Prostate gland (tissue), 2 donors: ENCODE measurements around the gene SPINK14. TPM values are rescaled to one million over a fixed set of nuclear protein-coding genes. Genes with fewer than 3 reads are reported as not detected.

Experiments used
- DNase-seq: peaks from one replicate; pipeline ENCODE4 v3.0.0-alpha.2; 2019; ENCODE audit warnings: low spot score
- H3K27ac ChIP-seq, 2 donors: fragments of 200-600 bp; sonication (generic); 2 replicates each; pipeline ENCODE4 v1.5.1; 2017 to 2019
- H3K27me3 ChIP-seq: fragments of 200-600 bp; sonication (generic); replicated peaks from 2 replicates; pipeline ENCODE4 v1.5.1; 2019; ENCODE audit not compliant: insufficient read depth
- H3K36me3 ChIP-seq, 2 donors: fragments of 200-600 bp; sonication (generic); 1 replicate in 1 of 2; 2 replicates in 1 of 2; pipeline versions ENCODE4 v1.5.1 to v1.8.1; 2017 to 2019
- H3K4me1 ChIP-seq: fragments of 200-600 bp; sonication (generic); replicated peaks from 2 replicates; pipeline ENCODE4 v1.5.1; 2019
- H3K4me3 ChIP-seq, 2 donors: fragments of 200-600 bp; sonication (generic); 2 replicates each; pipeline ENCODE4 v1.5.1; 2017 to 2019
- H3K9me3 ChIP-seq: fragments of 200-600 bp; sonication (generic); 2 replicates; pipeline ENCODE4 v1.5.1; 2017
- POLR2A ChIP-seq: fragments of 450-650 bp; IDR thresholded peaks from one replicate; pipeline ENCODE4 v1.6.1; 2016; ENCODE audit warnings: antibody characterized with exemption, mild to moderate bottlenecking
- POLR2AphosphoS5 ChIP-seq: sonication (generic); formaldehyde crosslinking; IDR thresholded peaks from one replicate; pipeline ENCODE4 v1.6.1; 2017; ENCODE audit warnings: antibody characterized with exemption
- WGBS: methylation state at CpG from one replicate; pipeline ENCODE4 v1.1.5; 2018; 5-methylcytosine and 5-hydroxymethylcytosine counted together
- intact Hi-C: fragments of 100-400 bp; cut with DNase I; formaldehyde crosslinking; loops from one replicate; pipeline ENCODE4 v1.14.2; 2022
- total RNA-seq, 2 donors: library from RNA; depleted of rRNA; stranded (reverse); fragments of >200 nt; gene quantifications; one replicate each; pipeline ENCODE4 v1.1.0, GENCODE V29; 2016
- TF ChIP-seq, protein P1 (sequence below), 4 experiments: fragments of 200-600 bp in 2 of 4; fragments of 450-650 bp in 2 of 4; sonication (generic) in 2 of 4; IDR thresholded peaks; 1 replicate in 3 of 4; 2 replicates in 1 of 4; pipeline ENCODE4 v1.5.1; 2016 to 2019; ENCODE audit warnings: antibody characterized with exemption in 4 of 4, mild to moderate bottlenecking in 2 of 4, moderate library complexity in 2 of 4

Gene SPINK14
- total RNA-seq, 2 donors from 2014 or later = not detected

DNA sequence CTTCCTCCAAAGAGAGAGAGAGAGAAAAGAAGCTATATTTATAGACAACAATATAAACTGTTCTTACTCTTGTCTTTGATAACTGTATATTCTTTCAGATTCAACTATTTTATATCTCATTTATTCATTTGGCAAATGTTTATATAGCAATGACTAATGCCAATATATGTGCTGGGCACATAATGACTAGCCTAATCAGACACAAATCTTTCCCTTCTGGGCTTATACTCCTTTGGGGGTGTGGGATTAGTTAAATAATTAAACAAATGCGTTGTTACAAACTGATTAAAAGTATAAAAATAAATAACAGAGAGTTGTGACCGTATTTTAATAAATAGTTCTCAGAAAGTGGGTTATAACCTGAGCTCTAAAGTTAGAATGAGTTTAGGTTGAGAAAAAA lies 4.0 kb downstream of the SPINK14 start:
- Histone ChIP-seq H3K9me3 (no peaks in the 10 kb centered on the region), H3K27me3 (no peaks in the 10 kb centered on the region), H3K27ac (no peak overlapping the region), H3K36me3 (no peaks in the 10 kb centered on the region), H3K4me1 (no peaks in the 10 kb centered on the region), H3K4me3 (no peak overlapping the region)
- 52% methylated on average over 2 of the region's 2 CpGs for WGBS
- intact Hi-C loops = no loop called here
- DNase-seq = no peak
- TF ChIP-seq, protein P1, sequence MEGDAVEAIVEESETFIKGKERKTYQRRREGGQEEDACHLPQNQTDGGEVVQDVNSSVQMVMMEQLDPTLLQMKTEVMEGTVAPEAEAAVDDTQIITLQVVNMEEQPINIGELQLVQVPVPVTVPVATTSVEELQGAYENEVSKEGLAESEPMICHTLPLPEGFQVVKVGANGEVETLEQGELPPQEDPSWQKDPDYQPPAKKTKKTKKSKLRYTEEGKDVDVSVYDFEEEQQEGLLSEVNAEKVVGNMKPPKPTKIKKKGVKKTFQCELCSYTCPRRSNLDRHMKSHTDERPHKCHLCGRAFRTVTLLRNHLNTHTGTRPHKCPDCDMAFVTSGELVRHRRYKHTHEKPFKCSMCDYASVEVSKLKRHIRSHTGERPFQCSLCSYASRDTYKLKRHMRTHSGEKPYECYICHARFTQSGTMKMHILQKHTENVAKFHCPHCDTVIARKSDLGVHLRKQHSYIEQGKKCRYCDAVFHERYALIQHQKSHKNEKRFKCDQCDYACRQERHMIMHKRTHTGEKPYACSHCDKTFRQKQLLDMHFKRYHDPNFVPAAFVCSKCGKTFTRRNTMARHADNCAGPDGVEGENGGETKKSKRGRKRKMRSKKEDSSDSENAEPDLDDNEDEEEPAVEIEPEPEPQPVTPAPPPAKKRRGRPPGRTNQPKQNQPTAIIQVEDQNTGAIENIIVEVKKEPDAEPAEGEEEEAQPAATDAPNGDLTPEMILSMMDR (IDR thresholded peaks at IDR 0.05) = no peak
- TF ChIP-seq POLR2AphosphoS5 (no peak), POLR2A (no peak)

DNA sequence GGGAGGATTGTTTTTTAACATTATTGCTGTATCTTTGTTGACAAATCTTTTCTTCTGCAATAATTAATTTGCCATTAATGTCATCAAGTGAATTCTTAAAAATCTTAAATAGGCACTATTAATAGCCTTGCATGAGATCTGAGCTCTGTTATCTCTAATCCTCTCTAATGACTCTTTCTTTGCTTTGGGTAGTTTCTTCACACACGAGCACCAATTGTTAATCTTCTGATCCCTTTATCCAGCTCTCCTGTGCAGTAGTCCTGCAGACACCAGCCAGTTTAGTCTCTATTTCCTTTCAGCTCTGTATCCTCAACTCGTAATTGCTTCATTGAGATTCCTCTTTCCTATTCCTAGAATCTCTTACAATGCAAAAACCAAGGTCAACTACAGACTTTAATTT lies 8.1 kb downstream of the SPINK14 start:
- Histone ChIP-seq H3K4me3 (no peak overlapping the region), H3K27me3 (no peaks in the 10 kb centered on the region), H3K9me3 (no peaks in the 10 kb centered on the region), H3K4me1 (no peaks in the 10 kb centered on the region), H3K27ac (no peak overlapping the region), H3K36me3 (no peaks in the 10 kb centered on the region)
- intact Hi-C loops = loop anchor here (5.0 kb wide), 1 partner anchor 556 kb away; no protein-coding TSS in a partner anchor
- no peak for DNase-seq
- TF ChIP-seq, protein P1 (IDR thresholded peaks at IDR 0.05) = no peak
- TF ChIP-seq POLR2AphosphoS5 = no peak
- no peak for TF ChIP-seq POLR2A
- WGBS = 49% methylated on average over 2 of the region's 2 CpGs

DNA sequence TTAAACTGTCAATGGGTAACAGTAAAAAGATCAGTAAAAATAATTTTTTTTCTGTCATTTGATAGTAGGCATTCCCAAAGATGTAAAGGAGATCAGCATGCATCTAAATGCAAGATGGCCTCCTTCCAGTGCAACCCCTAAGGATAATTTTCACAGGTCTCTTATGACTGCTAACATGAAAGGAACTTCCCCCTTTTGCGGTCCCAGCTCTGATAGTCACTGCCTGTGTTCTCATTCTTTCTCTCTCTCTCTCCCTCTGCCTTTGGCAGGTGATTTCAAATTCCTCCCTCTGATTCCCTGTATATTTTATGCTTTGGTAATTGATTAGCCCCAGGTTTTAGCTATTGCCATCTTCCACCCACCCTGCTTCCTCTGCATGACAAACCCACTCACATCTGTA lies 8.9 kb downstream of the SPINK14 start:
- H3K36me3 ChIP-seq = no peaks in the 10 kb centered on the region
- TF ChIP-seq POLR2AphosphoS5 (no peak), POLR2A (no peak)
- TF ChIP-seq, protein P1 (IDR thresholded peaks at IDR 0.05) = no peak
- no peak overlapping the region for H3K27ac ChIP-seq
- 87% methylated on average over 1 of the region's 1 CpG for WGBS
- intact Hi-C loops = loop anchor here (5.0 kb wide), 1 partner anchor 555 kb away; no protein-coding TSS in a partner anchor
- DNase-seq = no peak
- H3K9me3 ChIP-seq = no peaks in the 10 kb centered on the region
- no peaks in the 10 kb centered on the region for H3K27me3 ChIP-seq
- no peaks in the 10 kb centered on the region for H3K4me1 ChIP-seq
- no peak overlapping the region for H3K4me3 ChIP-seq

DNA sequence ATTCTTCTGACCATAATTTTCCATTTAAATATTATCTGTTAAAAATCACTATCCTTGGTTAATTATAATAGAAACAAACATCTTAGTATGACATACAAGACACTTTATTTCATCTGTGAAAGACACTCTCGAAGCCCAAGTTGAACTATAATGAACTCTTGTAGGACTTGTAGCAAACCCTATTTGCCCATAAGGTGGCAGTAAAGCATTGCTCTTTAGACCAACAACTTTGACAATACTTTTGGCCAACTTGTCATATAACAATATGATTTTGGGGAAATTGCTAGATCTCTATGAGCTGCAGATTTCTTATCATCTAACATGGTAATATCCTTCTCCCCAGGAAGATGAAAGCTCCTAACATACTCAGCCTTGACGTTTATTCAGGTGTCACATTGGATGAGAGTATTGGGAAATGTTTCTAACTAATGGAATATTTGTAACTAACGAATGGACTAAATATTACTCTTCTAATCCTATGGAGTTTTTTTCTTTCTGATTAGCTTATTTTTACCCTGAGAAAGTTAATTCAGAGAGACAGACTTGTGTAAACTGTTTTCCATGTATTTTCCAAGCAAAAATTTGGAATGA lies 11.0 kb downstream of the SPINK14 start:
- 36% methylated on average over 3 of the region's 3 CpGs for WGBS
- H3K27ac ChIP-seq = no peak overlapping the region
- intact Hi-C loops = loop anchor here (5.0 kb wide), 1 partner anchor 553 kb away; no protein-coding TSS in a partner anchor
- H3K27me3 ChIP-seq = no peaks in the 10 kb centered on the region
- TF ChIP-seq POLR2A = no peak
- TF ChIP-seq, protein P1 (IDR thresholded peaks at IDR 0.05) = peak; percentile 38 to 79 (median 66)
- no peaks in the 10 kb centered on the region for H3K36me3 ChIP-seq
- peak; percentile 28 for DNase-seq
- H3K4me3 ChIP-seq = no peak overlapping the region
- no peaks in the 10 kb centered on the region for H3K9me3 ChIP-seq
- no peaks in the 10 kb centered on the region for H3K4me1 ChIP-seq
